GOT3 (cell line): ENCODE measurements around the gene PDE4A.
"Not testable (repeated sequence)": the region's sequence is repeated elsewhere in the genome, so short reads cannot be mapped to it uniquely, and the experiment has no call there.

Experiments used
- DNase-seq: peaks from one replicate; lab custom pipeline; 2025; ENCODE audit warnings: mixed read lengths; lab: John Stamatoyannopoulos, UW

Gene PDE4A

GRCh38 chr19:10462042-10462441, 41.7 kb downstream of the PDE4A start:
- DNase-seq = not testable (repeated sequence)

GRCh38 chr19:10462557-10462956, 42.2 kb downstream of the PDE4A start:
- no peak for DNase-seq

- DNase-seq = no peak
These were observed 44.1 kb downstream of the PDE4A start for GRCh38 chr19:10464456-10464855.

GRCh38 chr19:10467104-10467706, 46.9 kb downstream of the PDE4A start:
- no peak for DNase-seq

- no peak for DNase-seq
These were observed 47.8 kb downstream of the PDE4A start for GRCh38 chr19:10468133-10468532.

- DNase-seq = no peak
These were observed 51.6 kb downstream of the PDE4A start for GRCh38 chr19:10471909-10472308.

- no peak for DNase-seq
These were observed 52.9 kb downstream of the PDE4A start for GRCh38 chr19:10473192-10473591.

GRCh38 chr19:10474962-10475451, 54.7 kb downstream of the PDE4A start:
- DNase-seq = no peak

GRCh38 chr19:10478476-10478875, 58.1 kb downstream of the PDE4A start:
- DNase-seq = no peak

GRCh38 chr19:10478903-10479384, 58.6 kb downstream of the PDE4A start:
- DNase-seq = peak; percentile 33

- DNase-seq = no peak
These were observed 66.2 kb downstream of the PDE4A start for GRCh38 chr19:10486551-10486950.

- DNase-seq = no peak
These were observed 71.2 kb downstream of the PDE4A start for GRCh38 chr19:10491472-10492047.

GRCh38 chr19:10497371-10497770, 77.0 kb downstream of the PDE4A start:
- DNase-seq = no peak

GRCh38 chr19:10499550-10500246, 79.4 kb downstream of the PDE4A start:
- DNase-seq = no peak

- DNase-seq = no peak
These were observed 79.9 kb downstream of the PDE4A start for GRCh38 chr19:10500247-10500592.

- DNase-seq = no peak
These were observed 81.7 kb downstream of the PDE4A start for GRCh38 chr19:10501971-10502523.

- peak; percentile 70 for DNase-seq
These were observed 82.2 kb downstream of the PDE4A start for GRCh38 chr19:10502524-10503001.

GRCh38 chr19:10503002-10503789, 82.9 kb downstream of the PDE4A start, which contains the start of gene KEAP1:
TSS of gene KEAP1 (minus strand) at chr19:10503356. CDS start at chr19:10500033, 3,323 bp downstream.
- no peak for DNase-seq

- DNase-seq = no peak
These were observed 85.4 kb downstream of the PDE4A start for GRCh38 chr19:10505583-10506229.

GRCh38 chr19:10508036-10508435, 87.7 kb downstream of the PDE4A start:
- no peak for DNase-seq

- DNase-seq = no peak
These were observed 88.4 kb downstream of the PDE4A start for GRCh38 chr19:10508707-10509106.
